H9 (cell line): ENCODE data around the gene DGUOK. TPM values are rescaled to one million over a fixed set of nuclear protein-coding genes. Genes with fewer than 3 reads are reported as not detected.

ENCODE experiments used
- DNase-seq: peaks from one replicate; pipeline ENCODE4 v3.0.0-alpha.2; 2017
- H2AFZ ChIP-seq: one replicate; pipeline ENCODE4 v1.6.1; 2013; ENCODE audit warnings: mild to moderate bottlenecking, low read length, control low read depth, moderate library complexity
- H2AK5ac ChIP-seq: 2 replicates; pipeline ENCODE4 v1.6.1; 2013; ENCODE audit warnings: low read length, control low read depth, mixed read lengths; ENCODE audit not compliant: insufficient read length
- H2BK120ac ChIP-seq: one replicate; pipeline ENCODE4 v1.6.1; 2013; ENCODE audit warnings: low read depth, mild to moderate bottlenecking, low read length, control low read depth, inconsistent platforms; ENCODE audit not compliant: poor library complexity, severe bottlenecking
- H2BK12ac ChIP-seq: 2 replicates; pipeline ENCODE4 v1.6.1; 2013; ENCODE audit warnings: low read length, control low read depth, mixed read lengths, low read depth; ENCODE audit not compliant: insufficient read length
- H2BK15ac ChIP-seq: 2 replicates; pipeline ENCODE4 v1.6.1; 2013; ENCODE audit warnings: low read depth, low read length, control low read depth
- H2BK20ac ChIP-seq: one replicate; pipeline ENCODE4 v1.6.1; 2013; ENCODE audit warnings: low read depth, mild to moderate bottlenecking, low read length, control low read depth, inconsistent platforms; ENCODE audit not compliant: poor library complexity, severe bottlenecking
- H2BK5ac ChIP-seq: 2 replicates; pipeline ENCODE4 v1.6.1; 2013; ENCODE audit warnings: low read length, control low read depth, mixed read lengths; ENCODE audit not compliant: insufficient read length
- H3K14ac ChIP-seq: 2 replicates; pipeline ENCODE4 v1.6.1; 2013; ENCODE audit warnings: low read length, control low read depth; ENCODE audit not compliant: insufficient read depth
- H3K18ac ChIP-seq: 2 replicates; pipeline ENCODE4 v1.6.1; 2013; ENCODE audit warnings: low read depth, mild to moderate bottlenecking, mixed read lengths, low read length, control low read depth; ENCODE audit not compliant: insufficient read length
- H3K23ac ChIP-seq: 2 replicates; pipeline ENCODE4 v1.6.1; 2013; ENCODE audit warnings: low read length, control low read depth, mixed read lengths, low read depth; ENCODE audit not compliant: insufficient read length
- H3K23me2 ChIP-seq: 2 replicates; pipeline ENCODE4 v1.6.1; 2013; ENCODE audit warnings: low read depth, mild to moderate bottlenecking, mixed read lengths, low read length, control low read depth; ENCODE audit not compliant: insufficient read length, poor library complexity, severe bottlenecking
- H3K27ac ChIP-seq: 2 replicates; pipeline ENCODE4 v1.5.1; 2013; ENCODE audit warnings: low read length, control low read depth, mixed read lengths, low read depth; ENCODE audit not compliant: insufficient read length
- H3K27me3 ChIP-seq: 2 replicates; pipeline ENCODE4 v1.6.1; 2013; ENCODE audit warnings: low read length, control low read depth, inconsistent platforms; ENCODE audit not compliant: insufficient read depth
- H3K4ac ChIP-seq: 2 replicates; pipeline ENCODE4 v1.6.1; 2013; ENCODE audit warnings: low read depth, mild to moderate bottlenecking, control low read depth, inconsistent platforms, low read length, moderate library complexity
- H3K4me1 ChIP-seq: 2 replicates; pipeline ENCODE4 v1.6.1; 2013; ENCODE audit warnings: low read length, control low read depth, inconsistent platforms; ENCODE audit not compliant: insufficient read depth
- H3K4me2 ChIP-seq: 2 replicates; pipeline ENCODE4 v1.6.1; 2013; ENCODE audit warnings: low read length, control low read depth, mixed read lengths; ENCODE audit not compliant: insufficient read length, insufficient read depth
- H3K56ac ChIP-seq: 2 replicates; pipeline ENCODE4 v1.6.1; 2013; ENCODE audit warnings: low read depth, mild to moderate bottlenecking, mixed read lengths, low read length, control low read depth; ENCODE audit not compliant: insufficient read length
- H3K79me1 ChIP-seq: 2 replicates; pipeline ENCODE4 v1.6.1; 2013; ENCODE audit warnings: low read depth, mild to moderate bottlenecking, moderate library complexity, low read length, control low read depth, inconsistent platforms; ENCODE audit not compliant: insufficient read depth, poor library complexity, severe bottlenecking
- H3K79me2 ChIP-seq: 2 replicates; pipeline ENCODE4 v1.6.1; 2013; ENCODE audit warnings: low read length, control low read depth, inconsistent platforms; ENCODE audit not compliant: insufficient read depth
- H3K9ac ChIP-seq: 2 replicates; pipeline ENCODE4 v1.6.1; 2013; ENCODE audit warnings: low read length, control low read depth, mixed read lengths; ENCODE audit not compliant: insufficient read length; ENCODE audit errors: extremely low read depth
- H3K9me3 ChIP-seq: one replicate; pipeline ENCODE4 v1.6.1; 2013; ENCODE audit warnings: low read depth, low read length, inconsistent platforms; ENCODE audit not compliant: control insufficient read depth
- H3T11ph ChIP-seq: one replicate; pipeline ENCODE4 v1.6.1; 2013; ENCODE audit warnings: mild to moderate bottlenecking, low read length, control low read depth, inconsistent platforms
- H4K20me1 ChIP-seq: one replicate; pipeline ENCODE4 v1.6.1; 2013; ENCODE audit not compliant: control insufficient read depth, insufficient read length, insufficient read depth
- H4K5ac ChIP-seq: 2 replicates; pipeline ENCODE4 v1.6.1; 2013; ENCODE audit warnings: low read depth, mild to moderate bottlenecking, mixed read lengths, low read length, control low read depth; ENCODE audit not compliant: insufficient read length
- H4K8ac ChIP-seq: replicated peaks from 2 replicates; pipeline ENCODE4 v1.6.1; 2013; ENCODE audit warnings: low read length, control low read depth, mixed read lengths, low read depth; ENCODE audit not compliant: insufficient read length
- H4K91ac ChIP-seq: 2 replicates; pipeline ENCODE4 v1.6.1; 2013; ENCODE audit warnings: low read depth, mild to moderate bottlenecking, moderate library complexity, mixed read lengths, low read length, control low read depth; ENCODE audit not compliant: insufficient read length
- H3K27ac Mint-ChIP-seq, 3 experiments: 2 replicates in 2 of 3; 3 replicates in 1 of 3; pipeline ENCODE4 v1.8.0; 2020 to 2021; ENCODE audit warnings: mixed read lengths in 3 of 3, mild to moderate bottlenecking in 1 of 3, moderate library complexity in 1 of 3
- H3K27me3 Mint-ChIP-seq: 2 replicates; pipeline ENCODE4 v1.8.0; 2021; ENCODE audit warnings: low read depth, mild to moderate bottlenecking, moderate library complexity, mixed read lengths
- H3K36me3 Mint-ChIP-seq, 3 experiments: 2 replicates in 2 of 3; 3 replicates in 1 of 3; pipeline ENCODE4 v1.8.0; 2020 to 2021; ENCODE audit warnings: low read depth in 3 of 3, mixed read lengths in 3 of 3; ENCODE audit not compliant: insufficient read depth in 1 of 3
- H3K4me1 Mint-ChIP-seq, 2 experiments: 2 replicates each; pipeline ENCODE4 v1.8.0; 2020; ENCODE audit warnings: mixed read lengths in 2 of 2
- H3K4me3 Mint-ChIP-seq, 2 experiments: 2 replicates in 1 of 2; 3 replicates in 1 of 2; pipeline ENCODE4 v1.8.0; 2020 to 2021; ENCODE audit warnings: mild to moderate bottlenecking in 2 of 2, mixed read lengths in 2 of 2, moderate library complexity in 1 of 2
- H3K9me3 Mint-ChIP-seq, 2 experiments: 2 replicates in 1 of 2; 3 replicates in 1 of 2; pipeline ENCODE4 v1.8.0; 2020; ENCODE audit warnings: mild to moderate bottlenecking in 2 of 2, mixed read lengths in 2 of 2, moderate library complexity in 1 of 2
- CTCF ChIP-seq: fragments of 200-600 bp; sonication (generic); conservative IDR thresholded peaks from 3 replicates; pipeline ENCODE4 v1.8.0; 2021; ENCODE audit warnings: antibody characterized with exemption, mild to moderate bottlenecking
- WGBS: extraction: QIAGEN DNeasy Blood & Tissue Kit; methylation state at CpG from one replicate; pipeline ENCODE4 v1.1.7; 2013; ENCODE audit warnings: missing lambda C conversion rate, low lambda C conversion rate, mixed read lengths; ENCODE audit not compliant: insufficient read length; ENCODE audit errors: extremely low coverage; 5-methylcytosine and 5-hydroxymethylcytosine counted together
- total RNA-seq: library from RNA; stranded (reverse); gene quantifications from 2 replicates; pipeline ENCODE4 v1.2.1, GENCODE V29; 2021

DGUOK gene
- total RNA-seq, 1 experiment from 2014 or later, result 98.5 TPM

DNA sequence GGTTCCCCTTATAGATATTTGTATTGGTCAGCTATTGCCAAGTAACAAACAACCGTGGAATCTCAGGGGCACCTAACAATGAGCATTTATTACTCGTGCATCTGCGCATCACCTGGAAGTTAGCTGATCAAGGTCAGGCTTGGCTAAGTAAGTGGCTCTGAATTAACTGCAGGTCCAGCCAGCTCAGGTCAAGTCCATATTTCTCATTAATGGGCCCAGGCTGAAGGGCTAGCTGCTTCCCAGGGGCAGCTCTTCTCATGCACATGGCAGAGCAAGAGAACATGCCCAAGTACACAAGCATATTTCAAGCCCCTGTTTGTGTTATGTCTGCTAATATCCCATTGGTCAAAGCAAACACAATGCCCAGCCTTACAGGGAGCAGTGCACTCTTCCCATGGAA is 7.8 kb upstream of the DGUOK start:
- H3K9ac ChIP-seq, result no peak overlapping the region
- Mint-ChIP-seq H3K9me3 (no peaks in the 10 kb centered on the region), H3K36me3 (no peaks in the 10 kb centered on the region), H3K4me1 (peaks cover 10% of the 10 kb centered on the region in 2 experiments), H3K27ac (no peak overlapping the region), H3K27me3 (peaks cover 15% of the 10 kb centered on the region), H3K4me3 (no peak overlapping the region)
- H2BK12ac ChIP-seq, result no peak overlapping the region
- no peak overlapping the region for H2BK120ac ChIP-seq
- no peak overlapping the region for H3K4me2 ChIP-seq
- no peak overlapping the region for H3K23ac ChIP-seq
- H3K9me3 ChIP-seq, result no peaks in the 10 kb centered on the region
- no peak overlapping the region for H3T11ph ChIP-seq
- no peak overlapping the region for H4K91ac ChIP-seq
- H3K23me2 ChIP-seq, result no peaks in the 10 kb centered on the region
- H2AFZ ChIP-seq, result no peak overlapping the region
- H2BK15ac ChIP-seq, result no peak overlapping the region
- no peak overlapping the region for H3K4ac ChIP-seq
- H3K27me3 ChIP-seq, result no peaks in the 10 kb centered on the region
- H2BK5ac ChIP-seq, result no peak overlapping the region
- H3K56ac ChIP-seq, result no peak overlapping the region
- TF ChIP-seq CTCF, result no peak
- no peak for DNase-seq
- H3K18ac ChIP-seq, result no peak overlapping the region
- no CpG with 5 or more reads among the region's 3 CpGs for WGBS
- no peaks in the 10 kb centered on the region for H4K20me1 ChIP-seq
- no peak overlapping the region for H3K14ac ChIP-seq
- H4K5ac ChIP-seq, result no peak overlapping the region
- no peak overlapping the region for H2BK20ac ChIP-seq
- no peak overlapping the region for H2AK5ac ChIP-seq
- H3K4me1 ChIP-seq, result no peaks in the 10 kb centered on the region
- no peaks in the 10 kb centered on the region for H3K79me1 ChIP-seq
- no peaks in the 10 kb centered on the region for H3K79me2 ChIP-seq
- no peak overlapping the region for H4K8ac ChIP-seq
- no peak overlapping the region for H3K27ac ChIP-seq
